Umbilical cord (tissue), 2 donors: ENCODE results near the gene ITPR2. TPM values are rescaled to one million over a fixed set of nuclear protein-coding genes. Genes with fewer than 3 reads are reported as not detected.
A peak's percentile ranks its signal among the peaks of the same experiment; 100 is the strongest.

ENCODE experiments used
- DNase-seq: peaks from one replicate; pipeline ENCODE4 v3.0.0-alpha.2; 2015; ENCODE audit warnings: low spot score
- total RNA-seq: library from RNA; depleted of rRNA; stranded (reverse); fragments of >200 nt; gene quantifications from one replicate; pipeline ENCODE4 v1.2.3, GENCODE V29; 2014; ENCODE audit warnings: low replicate concordance; ENCODE audit not compliant: insufficient read depth

The ITPR2 gene
- total RNA-seq, 1 donor from 2014 or later: 175 TPM

DNA sequence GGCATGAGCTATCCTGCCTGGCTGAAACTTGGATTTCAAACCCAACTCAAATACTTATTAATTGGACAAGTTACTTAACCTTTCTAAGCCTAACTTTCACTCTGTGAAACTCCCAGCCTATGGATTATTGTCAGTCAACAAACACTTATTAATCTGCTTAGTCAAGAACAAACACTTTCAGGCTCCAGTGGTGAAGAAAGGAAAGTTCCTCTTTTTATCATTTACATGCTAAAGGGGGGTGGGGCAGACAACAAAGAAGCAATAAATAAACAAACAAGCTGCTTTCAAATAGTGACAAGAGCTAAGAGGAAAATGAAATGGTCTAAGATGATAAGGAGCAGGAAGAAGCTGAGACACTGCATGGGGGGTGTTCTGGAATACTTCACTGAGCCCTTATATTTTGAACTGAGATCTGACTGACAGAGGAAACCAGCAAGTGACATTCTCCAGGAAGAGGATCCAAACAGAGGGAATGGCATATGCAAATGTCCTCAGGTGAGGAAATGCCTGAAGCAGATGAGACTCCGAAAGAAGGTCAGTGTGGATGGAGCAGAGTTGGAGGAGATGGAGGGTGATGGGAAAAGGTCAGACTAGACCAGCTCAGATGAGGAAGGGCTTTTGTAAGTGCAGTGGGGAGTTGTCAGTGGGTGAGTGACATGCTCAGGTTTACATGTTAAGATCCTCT is 259.6 kb downstream of the ITPR2 start:
- DNase-seq: no peak

DNA sequence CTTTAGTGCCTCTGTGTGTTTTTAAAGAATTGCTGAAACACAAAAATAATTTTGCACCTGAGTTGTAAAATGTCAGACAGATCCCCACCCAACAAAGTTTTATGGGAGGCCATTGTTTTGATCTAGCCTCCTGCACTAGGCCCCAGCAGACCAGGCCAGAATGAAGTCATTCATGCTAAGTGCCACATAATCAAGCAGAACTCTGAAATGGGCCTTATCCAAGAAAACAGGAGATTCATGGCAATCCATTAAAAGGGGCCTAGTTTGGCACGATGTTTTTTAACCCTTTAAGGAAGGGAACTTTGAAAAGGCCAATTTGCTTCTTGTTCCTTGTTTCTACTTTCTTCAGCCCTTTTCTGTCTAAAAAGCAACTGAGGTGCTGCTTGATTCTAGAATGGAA is 260.9 kb downstream of the ITPR2 start:
- DNase-seq: peak; percentile 44

DNA sequence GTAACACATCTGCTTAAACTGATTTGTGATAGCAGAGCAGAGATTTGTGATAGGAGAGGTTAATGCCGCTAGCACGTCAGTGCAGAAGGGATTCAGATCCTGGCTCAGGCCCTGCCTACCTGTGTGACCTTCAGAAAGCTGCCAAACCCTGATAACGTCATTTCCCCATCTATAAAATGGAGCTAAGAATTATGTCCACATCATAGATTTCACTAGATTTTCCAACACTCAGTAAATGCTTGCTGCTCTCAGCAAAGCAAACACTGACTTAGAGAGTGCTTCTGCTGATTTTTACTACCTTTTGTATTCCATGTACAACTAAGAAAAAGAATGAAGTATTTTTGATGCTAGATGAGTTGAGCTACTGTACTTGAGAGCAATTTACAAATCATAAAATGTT is 261.4 kb downstream of the ITPR2 start:
- DNase-seq: no peak

DNA sequence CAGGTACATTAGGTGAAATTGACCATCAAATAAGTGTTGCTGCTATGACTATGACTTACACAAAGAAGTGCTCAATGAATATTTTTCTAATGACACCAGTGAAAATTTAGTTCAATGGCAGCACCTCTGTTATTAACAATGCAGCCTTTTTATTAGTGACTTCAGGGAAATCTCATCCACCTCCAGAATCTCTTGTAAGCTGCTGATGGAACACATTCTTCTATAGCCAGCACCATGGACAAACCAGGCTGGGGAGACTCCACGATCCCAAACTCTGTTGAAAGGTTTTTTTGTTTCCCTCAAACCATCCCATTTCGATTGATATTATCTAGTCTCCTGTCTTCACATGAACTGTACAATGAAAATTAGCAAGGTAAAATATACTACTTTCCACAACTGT is 265.9 kb downstream of the ITPR2 start:
- peak; percentile 14 for DNase-seq

DNA sequence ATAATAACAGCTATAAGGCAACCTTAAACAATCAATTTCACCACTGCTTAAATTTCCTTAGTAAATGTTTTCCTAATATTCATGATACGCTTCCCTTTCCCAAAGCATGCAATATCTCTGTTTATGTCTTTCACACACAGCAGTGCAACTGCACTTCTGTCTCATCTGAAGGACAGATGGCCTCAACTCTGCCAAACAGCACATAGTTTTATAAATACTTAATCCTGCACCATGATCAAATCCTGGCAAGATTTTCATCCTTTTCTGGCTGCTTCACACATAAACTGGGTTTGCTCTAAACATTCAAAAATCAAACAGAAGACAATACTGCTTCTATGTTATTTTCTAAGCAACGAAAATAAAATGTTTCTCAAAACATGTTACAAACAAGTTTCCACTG is 266.3 kb downstream of the ITPR2 start:
- DNase-seq: peak; percentile 87

DNA sequence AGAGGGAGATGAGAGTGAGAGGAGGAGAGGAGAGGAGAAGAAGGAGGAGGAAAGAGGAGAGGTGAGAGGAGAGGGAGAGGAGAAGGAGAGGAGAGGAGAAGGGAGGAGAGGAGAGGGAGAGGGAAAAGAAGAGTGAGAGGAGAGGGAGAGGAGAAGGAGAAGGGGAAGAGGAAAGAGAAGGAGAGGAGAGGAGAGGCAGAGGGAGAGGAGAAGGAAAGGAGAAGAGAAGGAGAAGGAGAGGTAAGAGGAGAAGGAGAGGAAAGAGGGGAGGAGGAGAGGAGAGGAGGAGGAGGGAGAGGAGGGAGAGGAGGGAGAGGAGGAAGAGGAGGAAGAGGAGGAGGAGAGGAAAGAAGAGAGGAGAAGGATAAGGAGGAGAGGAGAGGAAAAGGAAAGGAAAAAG is 266.8 kb downstream of the ITPR2 start:
- no peak for DNase-seq

DNA sequence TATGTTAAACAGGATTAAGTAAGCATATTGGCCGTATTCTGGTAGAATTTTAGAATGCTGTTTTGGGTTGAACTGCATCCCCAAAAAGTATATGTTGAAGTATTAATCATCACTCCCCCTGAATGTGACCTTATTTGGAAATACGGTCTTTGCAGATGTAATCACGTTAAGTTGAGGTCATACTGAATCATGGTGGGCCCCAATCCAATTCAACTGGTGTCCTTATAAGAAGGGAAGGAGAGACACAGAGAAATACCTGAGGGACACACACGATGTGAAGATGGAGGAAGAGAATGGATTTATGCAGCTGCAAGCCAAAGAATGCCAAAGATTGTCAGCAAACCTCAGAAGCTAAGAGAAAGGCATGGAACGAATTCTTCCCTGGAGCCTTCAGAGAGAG is 268.6 kb downstream of the ITPR2 start:
- DNase-seq: no peak

DNA sequence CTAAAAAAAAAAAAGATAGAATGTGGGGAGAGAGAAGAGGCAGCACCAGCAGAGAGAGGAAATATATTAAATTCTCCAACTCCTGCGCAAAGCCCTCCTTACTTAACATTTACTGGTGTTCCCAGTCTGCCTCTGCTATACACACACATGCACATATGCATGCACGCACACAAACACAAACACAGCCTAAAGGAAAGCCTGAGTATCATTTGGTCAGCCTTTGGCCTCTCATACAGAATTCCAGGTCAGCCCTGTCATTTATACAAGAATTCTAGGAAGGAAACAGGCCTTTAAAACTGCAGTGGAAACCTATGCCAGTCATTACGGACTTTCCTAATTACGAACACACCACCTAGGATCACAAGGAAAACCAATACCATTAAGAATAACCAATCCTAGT is 269.4 kb downstream of the ITPR2 start:
- peak; percentile 11 for DNase-seq

DNA sequence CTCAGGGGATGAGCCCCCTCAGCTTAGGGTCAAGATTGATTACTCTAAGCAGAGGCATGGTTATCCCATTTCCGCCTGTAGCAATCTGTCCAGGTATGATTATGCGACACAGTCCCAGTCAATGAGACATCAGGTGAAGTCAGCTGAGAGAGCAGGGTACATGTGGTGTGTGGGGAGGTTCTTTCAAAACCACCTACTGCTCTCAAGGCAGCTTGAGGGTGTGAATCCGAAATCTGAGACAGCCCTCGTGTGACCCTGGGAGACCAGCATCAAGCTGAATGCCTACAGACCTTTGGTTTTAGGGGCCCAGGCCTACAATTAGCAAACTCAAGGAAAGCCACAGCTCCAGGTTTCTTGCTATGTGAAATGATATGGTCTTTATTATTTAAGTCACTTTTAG is 275.7 kb downstream of the ITPR2 start:
- no peak for DNase-seq

DNA sequence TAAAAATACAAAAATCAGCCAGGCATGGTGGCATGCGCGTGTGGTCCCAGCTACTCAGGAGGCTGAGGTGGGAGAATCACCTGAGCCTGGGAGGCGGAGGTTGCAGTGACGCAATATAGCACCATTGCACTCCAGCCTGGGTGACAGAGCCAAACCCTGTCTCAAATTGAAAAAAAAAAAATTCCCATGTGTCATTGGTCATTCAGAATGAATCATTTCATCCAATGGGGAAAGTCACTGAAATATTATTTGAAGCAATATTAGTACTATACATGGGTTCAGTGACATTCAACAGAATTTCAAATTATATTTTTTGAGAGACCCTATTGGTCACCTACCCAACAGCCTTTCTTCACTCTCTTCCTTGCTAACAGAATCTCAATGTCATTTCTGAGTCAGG is 276.1 kb downstream of the ITPR2 start:
- DNase-seq: no peak

DNA sequence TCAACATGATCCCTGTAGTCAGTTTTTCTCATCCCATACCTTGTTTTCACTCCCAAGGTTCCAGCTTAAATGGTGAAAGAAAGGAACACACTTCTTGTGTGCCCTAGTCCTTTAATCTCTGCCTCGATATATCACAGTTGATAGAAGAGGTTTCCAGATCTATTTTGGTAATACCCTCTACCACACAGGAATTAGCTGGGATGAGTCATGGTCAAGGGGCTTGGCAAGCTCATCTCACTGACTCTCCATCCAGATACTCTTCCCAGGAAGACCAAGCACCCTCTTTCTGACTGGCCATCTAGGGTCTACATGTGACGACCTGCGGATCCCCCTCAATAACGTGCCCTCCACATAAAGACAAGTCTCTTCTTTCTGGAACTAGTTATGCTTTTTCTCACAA is 277.9 kb downstream of the ITPR2 start:
- peak; percentile 25 for DNase-seq

DNA sequence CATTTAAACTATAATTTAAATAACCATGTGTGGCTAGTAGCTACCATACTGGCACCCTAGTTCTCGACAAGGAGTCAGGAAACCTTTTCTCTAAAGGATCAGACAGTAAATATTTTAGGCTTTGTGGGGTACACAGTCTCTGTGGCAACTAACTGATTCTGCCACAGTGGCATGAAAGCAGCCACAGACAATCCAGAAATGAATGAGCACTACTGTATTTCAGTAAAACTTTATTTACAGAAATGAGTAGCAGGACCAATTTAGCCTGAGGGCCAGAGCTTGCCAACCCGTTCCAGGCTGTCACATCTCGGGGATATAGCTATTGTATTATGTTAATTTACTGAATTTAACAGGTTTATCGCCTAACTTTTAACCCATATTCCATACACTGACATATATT is 278.7 kb downstream of the ITPR2 start:
- DNase-seq: no peak

DNA sequence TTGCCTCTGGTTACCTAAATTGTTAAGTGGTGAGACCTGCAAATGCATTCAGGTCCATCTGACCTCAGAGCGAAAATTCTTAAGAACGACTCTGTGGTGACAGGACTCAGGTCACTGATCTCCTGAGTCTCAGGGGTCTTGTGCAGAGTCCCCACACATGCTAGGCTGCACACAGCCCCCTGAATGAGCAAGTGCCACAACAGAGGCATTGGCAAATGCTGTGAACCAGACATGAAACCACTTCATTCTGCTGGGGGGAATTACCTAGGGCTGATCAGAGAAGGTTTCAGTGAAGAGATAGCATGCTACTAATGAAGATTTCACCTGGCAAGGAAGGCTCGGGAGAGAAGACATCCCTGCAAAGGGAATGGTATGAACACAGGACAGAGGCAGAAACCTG is 281.6 kb downstream of the ITPR2 start:
- DNase-seq: no peak

DNA sequence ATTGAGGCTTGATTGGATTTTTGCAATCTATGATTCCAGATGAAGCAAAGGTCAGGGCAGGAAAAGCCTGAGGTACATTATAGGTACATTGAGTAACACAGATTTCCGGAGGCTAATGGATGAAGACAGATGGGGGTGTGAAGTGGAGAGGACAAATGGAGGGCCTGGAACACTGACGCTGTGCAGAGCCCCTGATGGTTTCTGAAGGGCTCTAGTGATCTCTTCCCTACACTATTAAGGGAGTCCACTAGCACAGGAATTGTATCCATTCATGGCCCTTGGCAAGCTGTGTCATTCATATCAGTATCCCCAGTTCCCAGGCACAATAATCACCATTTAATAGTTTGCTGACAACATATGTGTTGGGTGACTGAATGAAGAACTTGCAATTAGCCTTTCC is 284.8 kb downstream of the ITPR2 start:
- DNase-seq: no peak

DNA sequence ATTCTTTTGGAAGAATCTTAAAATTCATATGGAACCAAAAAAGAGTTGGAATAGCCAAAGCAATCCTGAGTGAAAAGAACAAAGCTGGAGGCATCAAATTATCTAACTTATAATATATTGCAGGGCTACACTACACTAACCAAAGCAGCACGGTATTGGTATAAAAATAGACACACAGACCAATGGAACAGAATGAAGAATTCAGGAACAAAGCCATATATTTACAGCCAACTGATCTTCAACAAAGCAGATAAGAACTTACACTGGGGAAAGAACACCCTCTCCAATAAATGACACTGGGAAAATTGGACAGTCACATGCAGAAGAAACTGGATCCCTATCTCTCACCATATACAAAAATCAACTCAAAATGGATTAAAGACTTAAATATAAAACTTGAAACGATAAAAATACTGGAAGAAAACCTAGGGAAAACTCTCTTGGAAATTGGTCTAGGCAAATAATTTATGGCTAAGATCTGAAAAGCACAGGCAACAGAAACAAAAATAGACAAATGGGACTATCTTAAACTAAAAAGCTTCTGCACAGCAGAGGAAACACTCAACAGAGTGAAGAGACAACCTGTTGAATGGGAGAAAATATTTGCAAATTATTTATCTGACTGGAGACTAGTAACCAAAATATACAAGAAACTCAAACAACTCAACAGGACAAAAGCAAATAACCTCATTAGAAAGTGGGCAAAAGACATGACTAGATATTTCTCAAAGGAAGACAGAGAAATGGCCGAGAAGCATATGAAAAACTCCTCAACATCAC is 286.3 kb downstream of the ITPR2 start:
- no peak for DNase-seq

DNA sequence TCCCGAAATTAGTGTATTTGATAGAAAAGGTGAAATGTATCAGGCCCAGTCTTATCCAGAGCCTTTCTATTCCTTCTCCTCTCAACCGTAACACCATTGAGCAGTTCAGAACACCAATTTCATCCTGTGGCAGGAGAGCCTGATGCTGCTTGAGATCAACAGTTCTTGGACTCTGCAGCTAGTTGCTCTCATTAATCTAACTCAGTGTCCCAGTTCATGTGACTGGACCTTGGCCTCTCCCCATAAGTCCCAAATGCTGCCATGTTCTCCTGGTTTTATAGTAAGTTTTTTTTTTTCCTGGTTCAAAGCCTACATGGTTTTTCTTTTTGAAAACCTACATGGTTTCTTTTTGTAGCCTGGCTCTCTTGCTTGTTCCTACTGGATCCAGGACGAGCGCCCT is 293.9 kb downstream of the ITPR2 start:
- DNase-seq: no peak

DNA sequence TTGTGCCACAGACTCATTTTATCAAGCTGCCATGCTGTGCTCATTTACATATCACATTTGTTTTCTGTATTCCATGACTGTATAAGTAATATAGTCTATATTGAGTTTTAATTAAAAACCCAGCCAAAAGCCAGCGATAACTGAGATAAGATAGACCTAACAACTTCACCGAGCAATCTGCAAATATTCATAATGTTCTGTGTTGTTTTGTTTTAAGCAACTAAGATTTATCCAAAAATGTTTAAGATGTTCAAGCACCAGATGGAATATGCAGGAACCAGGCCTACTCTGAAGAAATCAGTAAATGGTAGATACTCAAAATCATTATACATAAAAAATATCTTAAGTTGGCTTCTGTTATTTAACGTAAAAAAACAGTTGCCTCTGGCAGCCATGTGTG is 295.3 kb downstream of the ITPR2 start:
- DNase-seq: no peak

DNA sequence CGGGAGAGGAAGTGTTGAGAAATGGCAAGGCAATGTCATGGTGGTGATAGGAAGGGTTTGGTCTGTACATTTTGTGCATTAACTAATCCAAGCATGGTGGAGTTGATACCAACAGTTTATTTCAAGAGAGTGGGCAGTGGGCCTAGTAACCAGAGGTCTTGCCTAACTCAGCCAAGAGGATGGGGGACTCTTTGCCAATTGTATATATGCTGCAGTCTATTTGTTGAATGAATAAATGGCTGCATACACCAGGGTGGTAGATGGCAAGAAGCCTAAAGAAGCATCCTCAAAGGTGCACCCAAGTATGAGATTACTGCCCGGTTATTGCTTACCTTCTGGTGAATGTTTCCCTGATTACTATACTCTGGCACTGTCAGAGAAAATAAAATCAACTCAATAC is 295.9 kb downstream of the ITPR2 start:
- DNase-seq: no peak

DNA sequence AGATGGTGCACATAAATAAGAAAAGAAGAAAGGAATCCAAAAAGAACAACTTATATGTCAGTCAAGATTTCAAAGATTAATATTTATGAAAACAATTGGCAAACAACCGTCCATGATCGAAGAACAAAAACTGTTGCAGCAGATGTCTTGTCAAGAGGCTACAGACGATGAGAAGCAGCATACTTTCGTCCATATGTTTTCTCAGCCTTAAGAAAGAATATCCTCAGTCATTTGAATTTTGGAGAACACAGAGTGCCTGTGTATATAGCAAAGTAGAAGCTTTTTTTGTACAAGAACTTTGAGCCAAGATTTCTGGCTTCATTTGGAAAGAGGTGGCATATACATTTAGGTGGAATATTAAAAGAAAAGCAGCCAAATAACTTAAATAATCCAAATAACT is 297.2 kb downstream of the ITPR2 start:
- DNase-seq: no peak

DNA sequence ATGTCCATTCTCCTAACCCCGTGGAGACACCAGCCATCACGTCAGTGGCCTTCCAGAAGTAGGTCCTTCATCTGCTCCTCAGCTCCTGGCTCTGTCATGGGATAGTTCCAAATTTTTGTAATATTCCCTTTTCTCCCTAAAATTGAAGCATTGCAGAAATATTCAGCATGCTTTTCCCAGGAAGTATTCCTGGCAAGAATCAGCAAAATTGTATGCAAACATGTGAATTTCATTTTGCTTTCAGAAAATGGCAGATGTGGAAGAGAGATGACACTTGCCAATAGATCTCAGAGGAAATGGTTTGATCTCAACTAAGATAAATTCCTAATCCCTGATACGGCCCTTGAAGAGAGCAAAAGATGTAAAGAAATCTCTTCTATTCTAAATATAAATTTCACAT is 298.9 kb downstream of the ITPR2 start:
- no peak for DNase-seq

DNA sequence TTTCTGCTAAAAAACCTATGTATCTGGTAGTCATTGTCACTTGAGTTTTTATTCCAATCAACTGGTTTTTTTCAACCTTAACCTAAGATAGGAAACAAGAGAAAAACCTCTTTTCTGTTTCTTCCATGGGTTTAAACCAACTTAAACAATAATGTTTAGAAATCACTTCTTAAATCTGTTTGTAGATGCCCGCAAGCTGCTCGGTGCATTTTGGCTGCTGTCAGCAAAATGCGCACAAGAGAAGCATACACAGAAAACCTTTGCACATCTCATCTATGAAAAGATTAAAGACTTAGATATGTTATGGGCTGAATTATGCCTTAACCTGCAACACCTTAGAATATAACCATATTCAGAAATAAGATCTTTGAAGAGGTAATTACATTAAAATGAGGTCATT is 299.8 kb downstream of the ITPR2 start:
- no peak for DNase-seq

DNA sequence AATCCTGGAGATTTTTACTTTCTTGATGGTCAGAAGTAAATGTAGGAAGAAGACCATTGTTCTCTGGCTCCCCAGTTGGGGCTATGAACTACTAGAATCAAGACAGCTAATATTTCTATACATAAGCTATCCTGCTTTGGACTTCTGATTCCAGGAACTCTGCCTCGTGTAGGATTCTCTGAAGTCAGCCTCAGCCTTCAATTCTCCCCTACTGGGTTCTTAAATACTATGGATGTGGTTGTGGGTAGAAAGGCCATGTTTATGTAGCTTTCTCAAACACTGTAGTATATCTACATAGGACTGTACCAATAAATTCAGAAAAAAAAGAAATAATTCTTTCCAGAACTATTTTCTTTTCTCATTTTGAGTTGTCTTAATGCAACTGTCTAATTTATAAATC is 302.5 kb downstream of the ITPR2 start:
- no peak for DNase-seq

DNA sequence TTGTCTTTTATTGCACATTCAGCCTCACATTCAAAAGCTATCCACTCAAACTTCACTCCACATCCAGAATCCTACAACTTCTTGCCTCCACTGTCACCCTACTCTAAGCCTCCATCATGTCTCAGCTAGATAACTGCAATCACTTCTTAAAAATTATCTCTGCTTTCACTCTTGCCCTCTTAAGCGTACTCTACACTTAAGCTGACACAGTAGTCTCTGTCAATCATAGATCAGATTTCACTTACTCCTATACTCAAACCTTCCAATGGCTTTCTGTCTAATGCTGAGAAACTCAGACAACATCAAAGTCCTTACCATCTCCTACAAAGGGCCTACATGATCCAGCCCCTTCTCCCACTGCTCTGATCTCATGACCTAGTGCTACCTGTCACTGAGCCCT is 304.1 kb downstream of the ITPR2 start:
- DNase-seq: no peak

DNA sequence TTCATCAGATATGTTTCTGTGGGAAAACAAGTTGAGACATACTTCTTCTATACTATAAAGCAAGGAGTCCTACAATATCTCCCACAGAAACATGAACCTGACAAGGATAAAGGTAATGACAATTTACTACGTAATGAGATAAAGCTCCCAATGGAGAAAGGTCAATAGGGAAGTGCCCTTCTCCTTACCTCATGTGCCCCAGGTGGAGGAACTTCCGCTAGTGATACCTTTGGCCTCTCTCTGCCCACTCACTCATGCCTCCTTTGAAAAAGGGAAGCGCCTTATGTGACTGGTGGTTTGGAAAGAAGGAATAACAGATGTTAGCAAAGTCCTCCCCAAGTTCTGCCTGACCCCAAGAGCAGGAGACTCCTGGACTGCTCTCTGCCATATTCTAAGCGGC is 305.3 kb downstream of the ITPR2 start:
- no peak for DNase-seq
